DOHH2 (cell line): ENCODE data around the gene ZYG11B.

Source experiments
- EZH2phosphoT487 ChIP-seq: fragments of 200-600 bp; sonication (generic); IDR thresholded peaks from 2 replicates; pipeline ENCODE4 v1.6.1; 2017; ENCODE audit warnings: borderline replicate concordance, mild to moderate bottlenecking, antibody characterized with exemption, low read length, moderate library complexity, mixed read lengths
- TF ChIP-seq, protein P1 (sequence below): fragments of 200-600 bp; sonication (generic); IDR thresholded peaks from one replicate; pipeline ENCODE4 v1.5.1; 2014; ENCODE audit warnings: antibody characterized with exemption, mild to moderate bottlenecking, low read depth, low read length; ENCODE audit not compliant: poor library complexity, severe bottlenecking

DNA sequence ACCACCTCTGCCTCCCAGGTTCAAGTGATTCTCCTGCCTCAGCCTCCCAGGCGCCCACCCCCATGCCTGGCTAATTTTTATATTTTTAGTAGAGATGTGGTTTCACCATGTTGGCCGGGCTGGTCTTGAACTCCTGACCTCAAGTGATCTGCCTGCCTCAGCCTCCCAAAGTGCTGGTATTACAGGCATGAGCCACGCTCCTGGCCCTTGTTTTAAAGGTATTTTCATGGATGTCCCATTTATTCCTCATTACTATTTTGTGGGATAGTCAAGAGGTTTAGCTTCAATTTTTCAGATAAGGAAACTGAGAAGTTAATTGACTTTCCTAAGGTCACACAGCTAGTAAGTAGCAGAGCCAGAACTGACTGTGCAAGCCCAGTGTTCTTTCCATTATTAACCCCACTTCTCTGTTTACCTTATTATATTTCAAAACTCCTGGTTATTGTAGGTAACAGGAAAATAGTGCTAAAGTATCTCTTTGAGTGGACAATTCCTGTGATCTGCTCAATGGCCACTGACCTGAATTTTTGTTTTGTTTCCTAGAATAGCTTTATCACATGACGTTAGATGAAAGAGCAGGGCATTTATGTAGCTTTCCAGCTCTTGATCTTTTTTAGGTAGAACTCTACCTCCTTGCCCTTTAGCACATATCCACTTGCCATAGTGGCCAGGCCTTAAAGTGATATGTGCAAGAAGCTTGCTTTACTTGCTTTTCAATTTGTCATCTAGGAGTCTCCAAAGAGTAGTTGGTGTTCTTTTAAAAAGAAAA lies 13.6 kb downstream of the ZYG11B start:
- TF ChIP-seq, protein P1, sequence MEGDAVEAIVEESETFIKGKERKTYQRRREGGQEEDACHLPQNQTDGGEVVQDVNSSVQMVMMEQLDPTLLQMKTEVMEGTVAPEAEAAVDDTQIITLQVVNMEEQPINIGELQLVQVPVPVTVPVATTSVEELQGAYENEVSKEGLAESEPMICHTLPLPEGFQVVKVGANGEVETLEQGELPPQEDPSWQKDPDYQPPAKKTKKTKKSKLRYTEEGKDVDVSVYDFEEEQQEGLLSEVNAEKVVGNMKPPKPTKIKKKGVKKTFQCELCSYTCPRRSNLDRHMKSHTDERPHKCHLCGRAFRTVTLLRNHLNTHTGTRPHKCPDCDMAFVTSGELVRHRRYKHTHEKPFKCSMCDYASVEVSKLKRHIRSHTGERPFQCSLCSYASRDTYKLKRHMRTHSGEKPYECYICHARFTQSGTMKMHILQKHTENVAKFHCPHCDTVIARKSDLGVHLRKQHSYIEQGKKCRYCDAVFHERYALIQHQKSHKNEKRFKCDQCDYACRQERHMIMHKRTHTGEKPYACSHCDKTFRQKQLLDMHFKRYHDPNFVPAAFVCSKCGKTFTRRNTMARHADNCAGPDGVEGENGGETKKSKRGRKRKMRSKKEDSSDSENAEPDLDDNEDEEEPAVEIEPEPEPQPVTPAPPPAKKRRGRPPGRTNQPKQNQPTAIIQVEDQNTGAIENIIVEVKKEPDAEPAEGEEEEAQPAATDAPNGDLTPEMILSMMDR, result no peak
- TF ChIP-seq EZH2phosphoT487, result no peak
